GM21360 (cell line): ENCODE measurements around the gene PAM.
"Not testable (repeated sequence)": the region's sequence is repeated elsewhere in the genome, so short reads cannot be mapped to it uniquely, and the experiment has no call there.

ENCODE experiments used
- ATAC-seq: cut with Tn5 transposase; IDR thresholded peaks from one replicate; pipeline ENCODE4 v1.9.1; 2021; ENCODE audit warnings: mild to moderate bottlenecking, moderate library complexity; ENCODE audit not compliant: unreplicated experiment

The PAM gene

GRCh38 chr5:102750151-102750834 is 4.8 kb upstream of the PAM start:
- ATAC-seq = no peak

GRCh38 chr5:102751903-102752376 is 3.2 kb upstream of the PAM start:
- ATAC-seq = not testable (repeated sequence)

- ATAC-seq = no peak
Measured at GRCh38 chr5:102753889-102754766, 977 bp upstream of the PAM start.

GRCh38 chr5:102755686-102756371 is 724 bp downstream of the PAM start:
- ATAC-seq = peak; percentile 80

- no peak for ATAC-seq
Measured at GRCh38 chr5:102758576-102758975, 3.5 kb downstream of the PAM start.

GRCh38 chr5:102759289-102759688 is 4.2 kb downstream of the PAM start:
- ATAC-seq = no peak

GRCh38 chr5:102759700-102760099 is 4.6 kb downstream of the PAM start:
- ATAC-seq = no peak

GRCh38 chr5:102760815-102761214 is 5.7 kb downstream of the PAM start:
- no peak for ATAC-seq

GRCh38 chr5:102762095-102762534 is 7.0 kb downstream of the PAM start:
- peak; percentile 79 for ATAC-seq

- ATAC-seq = no peak
Measured at GRCh38 chr5:102762562-102763227, 7.6 kb downstream of the PAM start.

GRCh38 chr5:102763734-102764133 is 8.6 kb downstream of the PAM start:
- ATAC-seq = no peak

GRCh38 chr5:102764381-102765004 is 9.4 kb downstream of the PAM start:
- ATAC-seq = no peak

GRCh38 chr5:102765350-102765749 is 10.2 kb downstream of the PAM start:
- no peak for ATAC-seq

- no peak for ATAC-seq
Measured at GRCh38 chr5:102766295-102767090, 11.4 kb downstream of the PAM start.

GRCh38 chr5:102767862-102768261 is 12.8 kb downstream of the PAM start:
- ATAC-seq = no peak

GRCh38 chr5:102770803-102771202 is 15.7 kb downstream of the PAM start:
- ATAC-seq = no peak

- ATAC-seq = no peak
Measured at GRCh38 chr5:102771435-102771834, 16.3 kb downstream of the PAM start.

- no peak for ATAC-seq
Measured at GRCh38 chr5:102772273-102772672, 17.2 kb downstream of the PAM start.

GRCh38 chr5:102773133-102773532 is 18.0 kb downstream of the PAM start:
- no peak for ATAC-seq

- ATAC-seq = not testable (repeated sequence)
Measured at GRCh38 chr5:102775756-102776155, 20.7 kb downstream of the PAM start.
